GM21360 (cell line): Measurements from ENCODE around the gene PPP1R3G.
A peak's percentile ranks its signal among the peaks of the same experiment; 100 is the strongest.

Experiments used
- ATAC-seq: cut with Tn5 transposase; IDR thresholded peaks from one replicate; pipeline ENCODE4 v1.9.1; 2021; ENCODE audit warnings: mild to moderate bottlenecking, moderate library complexity; ENCODE audit not compliant: unreplicated experiment

The PPP1R3G gene

GRCh38 chr6:5071216-5071615 lies 13.9 kb upstream of the PPP1R3G start:
- no peak for ATAC-seq

- ATAC-seq, result peak; percentile 71
These were observed 12.7 kb upstream of the PPP1R3G start for GRCh38 chr6:5072440-5072839.

- no peak for ATAC-seq
These were observed 11.1 kb upstream of the PPP1R3G start for GRCh38 chr6:5073992-5074391.

- ATAC-seq, result no peak
These were observed 8.2 kb upstream of the PPP1R3G start for GRCh38 chr6:5076931-5077330.

- peak; percentile 79 for ATAC-seq
These were observed 6.9 kb upstream of the PPP1R3G start for GRCh38 chr6:5078121-5078669.

GRCh38 chr6:5079692-5080091 lies 5.4 kb upstream of the PPP1R3G start:
- no peak for ATAC-seq

GRCh38 chr6:5080574-5080973 lies 4.6 kb upstream of the PPP1R3G start:
- ATAC-seq, result no peak

- no peak for ATAC-seq
These were observed 4.0 kb upstream of the PPP1R3G start for GRCh38 chr6:5081182-5081581.

- ATAC-seq, result no peak
These were observed 3.2 kb upstream of the PPP1R3G start for GRCh38 chr6:5081955-5082354.

- ATAC-seq, result no peak
These were observed 2.4 kb upstream of the PPP1R3G start for GRCh38 chr6:5082487-5083306.

- ATAC-seq, result no peak
These were observed 1.9 kb upstream of the PPP1R3G start for GRCh38 chr6:5083307-5083583.

- peak; percentile 19 for ATAC-seq
These were observed 1.3 kb upstream of the PPP1R3G start for GRCh38 chr6:5083813-5084359.

- ATAC-seq, result peak; percentile 46
These were observed 771 bp upstream of the PPP1R3G start for GRCh38 chr6:5084360-5084780.

GRCh38 chr6:5085648-5086293 lies 630 bp downstream of the PPP1R3G start:
- ATAC-seq, result peak; percentile 21

GRCh38 chr6:5086294-5086890 lies 1.3 kb downstream of the PPP1R3G start:
- no peak for ATAC-seq

- no peak for ATAC-seq
These were observed 2.2 kb downstream of the PPP1R3G start for GRCh38 chr6:5087389-5087788.

- no peak for ATAC-seq
These were observed 3.6 kb downstream of the PPP1R3G start for GRCh38 chr6:5088780-5089179.

GRCh38 chr6:5089481-5090438 lies 4.6 kb downstream of the PPP1R3G start:
- no peak for ATAC-seq

GRCh38 chr6:5090603-5091002 lies 5.5 kb downstream of the PPP1R3G start:
- no peak for ATAC-seq
